ENCODE measurements around the gene HEXD.

GRCh38 chr17:82470065-82470464 lies 51.9 kb downstream of the HEXD start:
- TF ChIP-seq CTCF (IDR thresholded peaks at IDR 0.05) (no peak), POLR2AphosphoS5 (IDR thresholded peaks at IDR 0.05; ENCODE audit: insufficient read depth in 1 of 2, low read depth in 1 of 2) (no peak)

Measured in vagina (tissue), 2 donors.